H9 (cell line): ENCODE data around the gene FAM13C. TPM values are rescaled to one million over a fixed set of nuclear protein-coding genes. Genes with fewer than 3 reads are reported as not detected.

Experiments used
- DNase-seq: peaks from one replicate; pipeline ENCODE4 v3.0.0-alpha.2; 2017
- H2AFZ ChIP-seq: one replicate; pipeline ENCODE4 v1.6.1; 2013; ENCODE audit warnings: mild to moderate bottlenecking, low read length, control low read depth, moderate library complexity
- H2AK5ac ChIP-seq: 2 replicates; pipeline ENCODE4 v1.6.1; 2013; ENCODE audit warnings: low read length, control low read depth, mixed read lengths; ENCODE audit not compliant: insufficient read length
- H2BK120ac ChIP-seq: one replicate; pipeline ENCODE4 v1.6.1; 2013; ENCODE audit warnings: low read depth, mild to moderate bottlenecking, low read length, control low read depth, inconsistent platforms; ENCODE audit not compliant: poor library complexity, severe bottlenecking
- H2BK12ac ChIP-seq: 2 replicates; pipeline ENCODE4 v1.6.1; 2013; ENCODE audit warnings: low read length, control low read depth, mixed read lengths, low read depth; ENCODE audit not compliant: insufficient read length
- H2BK15ac ChIP-seq: 2 replicates; pipeline ENCODE4 v1.6.1; 2013; ENCODE audit warnings: low read depth, low read length, control low read depth
- H2BK20ac ChIP-seq: one replicate; pipeline ENCODE4 v1.6.1; 2013; ENCODE audit warnings: low read depth, mild to moderate bottlenecking, low read length, control low read depth, inconsistent platforms; ENCODE audit not compliant: poor library complexity, severe bottlenecking
- H2BK5ac ChIP-seq: 2 replicates; pipeline ENCODE4 v1.6.1; 2013; ENCODE audit warnings: low read length, control low read depth, mixed read lengths; ENCODE audit not compliant: insufficient read length
- H3K14ac ChIP-seq: 2 replicates; pipeline ENCODE4 v1.6.1; 2013; ENCODE audit warnings: low read length, control low read depth; ENCODE audit not compliant: insufficient read depth
- H3K18ac ChIP-seq: 2 replicates; pipeline ENCODE4 v1.6.1; 2013; ENCODE audit warnings: low read depth, mild to moderate bottlenecking, mixed read lengths, low read length, control low read depth; ENCODE audit not compliant: insufficient read length
- H3K23ac ChIP-seq: 2 replicates; pipeline ENCODE4 v1.6.1; 2013; ENCODE audit warnings: low read length, control low read depth, mixed read lengths, low read depth; ENCODE audit not compliant: insufficient read length
- H3K23me2 ChIP-seq: 2 replicates; pipeline ENCODE4 v1.6.1; 2013; ENCODE audit warnings: low read depth, mild to moderate bottlenecking, mixed read lengths, low read length, control low read depth; ENCODE audit not compliant: insufficient read length, poor library complexity, severe bottlenecking
- H3K27ac ChIP-seq: 2 replicates; pipeline ENCODE4 v1.5.1; 2013; ENCODE audit warnings: low read length, control low read depth, mixed read lengths, low read depth; ENCODE audit not compliant: insufficient read length
- H3K27me3 ChIP-seq: 2 replicates; pipeline ENCODE4 v1.6.1; 2013; ENCODE audit warnings: low read length, control low read depth, inconsistent platforms; ENCODE audit not compliant: insufficient read depth
- H3K4ac ChIP-seq: 2 replicates; pipeline ENCODE4 v1.6.1; 2013; ENCODE audit warnings: low read depth, mild to moderate bottlenecking, control low read depth, inconsistent platforms, low read length, moderate library complexity
- H3K4me1 ChIP-seq: 2 replicates; pipeline ENCODE4 v1.6.1; 2013; ENCODE audit warnings: low read length, control low read depth, inconsistent platforms; ENCODE audit not compliant: insufficient read depth
- H3K4me2 ChIP-seq: 2 replicates; pipeline ENCODE4 v1.6.1; 2013; ENCODE audit warnings: low read length, control low read depth, mixed read lengths; ENCODE audit not compliant: insufficient read length, insufficient read depth
- H3K56ac ChIP-seq: 2 replicates; pipeline ENCODE4 v1.6.1; 2013; ENCODE audit warnings: low read depth, mild to moderate bottlenecking, mixed read lengths, low read length, control low read depth; ENCODE audit not compliant: insufficient read length
- H3K79me1 ChIP-seq: 2 replicates; pipeline ENCODE4 v1.6.1; 2013; ENCODE audit warnings: low read depth, mild to moderate bottlenecking, moderate library complexity, low read length, control low read depth, inconsistent platforms; ENCODE audit not compliant: insufficient read depth, poor library complexity, severe bottlenecking
- H3K79me2 ChIP-seq: 2 replicates; pipeline ENCODE4 v1.6.1; 2013; ENCODE audit warnings: low read length, control low read depth, inconsistent platforms; ENCODE audit not compliant: insufficient read depth
- H3K9ac ChIP-seq: 2 replicates; pipeline ENCODE4 v1.6.1; 2013; ENCODE audit warnings: low read length, control low read depth, mixed read lengths; ENCODE audit not compliant: insufficient read length; ENCODE audit errors: extremely low read depth
- H3K9me3 ChIP-seq: one replicate; pipeline ENCODE4 v1.6.1; 2013; ENCODE audit warnings: low read depth, low read length, inconsistent platforms; ENCODE audit not compliant: control insufficient read depth
- H3T11ph ChIP-seq: one replicate; pipeline ENCODE4 v1.6.1; 2013; ENCODE audit warnings: mild to moderate bottlenecking, low read length, control low read depth, inconsistent platforms
- H4K20me1 ChIP-seq: one replicate; pipeline ENCODE4 v1.6.1; 2013; ENCODE audit not compliant: control insufficient read depth, insufficient read length, insufficient read depth
- H4K5ac ChIP-seq: 2 replicates; pipeline ENCODE4 v1.6.1; 2013; ENCODE audit warnings: low read depth, mild to moderate bottlenecking, mixed read lengths, low read length, control low read depth; ENCODE audit not compliant: insufficient read length
- H4K8ac ChIP-seq: replicated peaks from 2 replicates; pipeline ENCODE4 v1.6.1; 2013; ENCODE audit warnings: low read length, control low read depth, mixed read lengths, low read depth; ENCODE audit not compliant: insufficient read length
- H4K91ac ChIP-seq: 2 replicates; pipeline ENCODE4 v1.6.1; 2013; ENCODE audit warnings: low read depth, mild to moderate bottlenecking, moderate library complexity, mixed read lengths, low read length, control low read depth; ENCODE audit not compliant: insufficient read length
- H3K27ac Mint-ChIP-seq, 3 experiments: 2 replicates in 2 of 3; 3 replicates in 1 of 3; pipeline ENCODE4 v1.8.0; 2020 to 2021; ENCODE audit warnings: mixed read lengths in 3 of 3, mild to moderate bottlenecking in 1 of 3, moderate library complexity in 1 of 3
- H3K27me3 Mint-ChIP-seq: 2 replicates; pipeline ENCODE4 v1.8.0; 2021; ENCODE audit warnings: low read depth, mild to moderate bottlenecking, moderate library complexity, mixed read lengths
- H3K36me3 Mint-ChIP-seq, 3 experiments: 2 replicates in 2 of 3; 3 replicates in 1 of 3; pipeline ENCODE4 v1.8.0; 2020 to 2021; ENCODE audit warnings: low read depth in 3 of 3, mixed read lengths in 3 of 3; ENCODE audit not compliant: insufficient read depth in 1 of 3
- H3K4me1 Mint-ChIP-seq, 2 experiments: 2 replicates each; pipeline ENCODE4 v1.8.0; 2020; ENCODE audit warnings: mixed read lengths in 2 of 2
- H3K4me3 Mint-ChIP-seq, 2 experiments: 2 replicates in 1 of 2; 3 replicates in 1 of 2; pipeline ENCODE4 v1.8.0; 2020 to 2021; ENCODE audit warnings: mild to moderate bottlenecking in 2 of 2, mixed read lengths in 2 of 2, moderate library complexity in 1 of 2
- H3K9me3 Mint-ChIP-seq, 2 experiments: 2 replicates in 1 of 2; 3 replicates in 1 of 2; pipeline ENCODE4 v1.8.0; 2020; ENCODE audit warnings: mild to moderate bottlenecking in 2 of 2, mixed read lengths in 2 of 2, moderate library complexity in 1 of 2
- WGBS: extraction: QIAGEN DNeasy Blood & Tissue Kit; methylation state at CpG from one replicate; pipeline ENCODE4 v1.1.7; 2013; ENCODE audit warnings: missing lambda C conversion rate, low lambda C conversion rate, mixed read lengths; ENCODE audit not compliant: insufficient read length; ENCODE audit errors: extremely low coverage; 5-methylcytosine and 5-hydroxymethylcytosine counted together
- total RNA-seq: library from RNA; stranded (reverse); gene quantifications from 2 replicates; pipeline ENCODE4 v1.2.1, GENCODE V29; 2021
- TF ChIP-seq, protein P1 (sequence below): fragments of 200-600 bp; sonication (generic); conservative IDR thresholded peaks from 3 replicates; pipeline ENCODE4 v1.8.0; 2021; ENCODE audit warnings: antibody characterized with exemption, mild to moderate bottlenecking

Gene FAM13C
- total RNA-seq, 1 experiment from 2014 or later = 0.31 TPM

DNA sequence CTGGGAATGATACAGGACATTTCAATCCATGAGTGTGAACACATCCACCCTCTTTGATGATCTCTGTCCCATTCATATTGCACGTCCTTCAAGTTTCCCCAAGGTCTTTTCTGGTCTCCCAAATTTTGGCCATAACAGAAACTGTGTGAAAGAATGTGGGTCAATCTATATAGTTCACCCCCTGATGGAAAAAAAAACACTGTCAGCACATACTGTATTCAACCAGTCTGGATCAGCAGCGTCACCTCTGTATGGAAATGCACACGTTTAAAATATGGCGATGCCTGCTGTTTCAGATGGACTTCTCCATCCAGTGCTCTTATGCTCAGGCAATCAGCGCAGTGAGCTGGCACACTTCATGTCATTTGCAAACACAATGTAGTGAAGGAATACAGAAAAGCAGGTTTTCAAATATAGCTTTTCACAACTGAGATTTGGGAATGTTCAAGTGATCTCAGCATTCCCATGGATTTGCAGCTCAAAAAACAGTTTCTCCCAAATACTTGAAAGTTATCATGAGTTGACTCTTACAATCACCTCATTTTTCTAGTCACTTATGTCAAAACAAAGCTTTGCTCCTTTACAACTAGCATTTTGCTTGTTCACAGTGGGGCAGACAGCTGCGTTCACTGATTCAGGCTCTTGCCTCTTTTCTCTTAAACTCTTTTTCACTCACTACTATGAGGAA lies 61.1 kb downstream of the FAM13C start:
- no peaks in the 10 kb centered on the region for H3K79me1 ChIP-seq
- H4K8ac ChIP-seq = no peak overlapping the region
- H3K27ac Mint-ChIP-seq = no peak overlapping the region
- H3K4ac ChIP-seq = no peak overlapping the region
- H3K4me1 Mint-ChIP-seq = peaks cover 5 to 9% of the 10 kb centered on the region in 2 experiments
- no peaks in the 10 kb centered on the region; the same call in 1 of the 2 replicates for H3K27me3 ChIP-seq
- no peaks in the 10 kb centered on the region for H3K27me3 Mint-ChIP-seq
- no peak overlapping the region for H2AK5ac ChIP-seq
- H3K79me2 ChIP-seq = no peaks in the 10 kb centered on the region
- H3K9me3 ChIP-seq = no peaks in the 10 kb centered on the region
- no peak overlapping the region for H2BK15ac ChIP-seq
- H3K9ac ChIP-seq = no peak overlapping the region
- H3K23ac ChIP-seq = no peak overlapping the region
- no peak overlapping the region for H3K18ac ChIP-seq
- H3K27ac ChIP-seq = no peak overlapping the region
- H2BK12ac ChIP-seq = no peak overlapping the region
- no peaks in the 10 kb centered on the region for H4K20me1 ChIP-seq
- no peak overlapping the region for H3T11ph ChIP-seq
- H2BK120ac ChIP-seq = no peak overlapping the region
- DNase-seq = no peak
- H2AFZ ChIP-seq = no peak overlapping the region
- H3K9me3 Mint-ChIP-seq = no peaks in the 10 kb centered on the region
- no peak overlapping the region for H3K4me2 ChIP-seq
- no peak overlapping the region for H3K4me3 Mint-ChIP-seq
- H2BK5ac ChIP-seq = no peak overlapping the region
- no peak overlapping the region for H3K56ac ChIP-seq
- TF ChIP-seq, protein P1, sequence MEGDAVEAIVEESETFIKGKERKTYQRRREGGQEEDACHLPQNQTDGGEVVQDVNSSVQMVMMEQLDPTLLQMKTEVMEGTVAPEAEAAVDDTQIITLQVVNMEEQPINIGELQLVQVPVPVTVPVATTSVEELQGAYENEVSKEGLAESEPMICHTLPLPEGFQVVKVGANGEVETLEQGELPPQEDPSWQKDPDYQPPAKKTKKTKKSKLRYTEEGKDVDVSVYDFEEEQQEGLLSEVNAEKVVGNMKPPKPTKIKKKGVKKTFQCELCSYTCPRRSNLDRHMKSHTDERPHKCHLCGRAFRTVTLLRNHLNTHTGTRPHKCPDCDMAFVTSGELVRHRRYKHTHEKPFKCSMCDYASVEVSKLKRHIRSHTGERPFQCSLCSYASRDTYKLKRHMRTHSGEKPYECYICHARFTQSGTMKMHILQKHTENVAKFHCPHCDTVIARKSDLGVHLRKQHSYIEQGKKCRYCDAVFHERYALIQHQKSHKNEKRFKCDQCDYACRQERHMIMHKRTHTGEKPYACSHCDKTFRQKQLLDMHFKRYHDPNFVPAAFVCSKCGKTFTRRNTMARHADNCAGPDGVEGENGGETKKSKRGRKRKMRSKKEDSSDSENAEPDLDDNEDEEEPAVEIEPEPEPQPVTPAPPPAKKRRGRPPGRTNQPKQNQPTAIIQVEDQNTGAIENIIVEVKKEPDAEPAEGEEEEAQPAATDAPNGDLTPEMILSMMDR = no peak
- no peaks in the 10 kb centered on the region for H3K4me1 ChIP-seq
- no peak overlapping the region for H4K5ac ChIP-seq
- no peaks in the 10 kb centered on the region for H3K23me2 ChIP-seq
- no peak overlapping the region for H2BK20ac ChIP-seq
- no CpG with 5 or more reads among the region's 6 CpGs for WGBS
- no peak overlapping the region for H3K14ac ChIP-seq
- H4K91ac ChIP-seq = no peak overlapping the region
- H3K36me3 Mint-ChIP-seq = no peaks in the 10 kb centered on the region
